GM12891 (cell line): ENCODE data around the gene SLC6A13.

Experiments
- DNase-seq: peaks from one replicate; pipeline ENCODE4 v3.0.0; 2011; ENCODE audit warnings: low spot score; ENCODE audit not compliant: insufficient read length
- FAIRE-seq: peaks from 2 replicates; lab custom pipeline; 2011; peaks lifted over from hg19 to GRCh38; lab: Jason Lieb, UNC
- PAX5 ChIP-seq: IDR thresholded peaks from 2 replicates; pipeline ENCODE4 v1.6.1; 2011; ENCODE audit warnings: low read length, moderate library complexity, mild to moderate bottlenecking; ENCODE audit not compliant: insufficient read depth, severe bottlenecking
- POLR2A ChIP-seq: IDR thresholded peaks from 2 replicates; pipeline ENCODE4 v1.6.1; 2011; ENCODE audit warnings: low read depth, low read length, control low read depth
- POLR2AphosphoS5 ChIP-seq: IDR thresholded peaks from 2 replicates; pipeline ENCODE4 v1.6.1; 2011; ENCODE audit warnings: low read depth, low read length, control low read depth
- POU2F2 ChIP-seq: IDR thresholded peaks from 2 replicates; pipeline ENCODE4 v1.6.1; 2011; ENCODE audit warnings: low read depth, mild to moderate bottlenecking, control low read depth, low read length, moderate library complexity
- SPI1 ChIP-seq: IDR thresholded peaks from 2 replicates; pipeline ENCODE4 v1.6.1; 2011; ENCODE audit warnings: low read depth, low read length, control low read depth
- TAF1 ChIP-seq: IDR thresholded peaks from 2 replicates; pipeline ENCODE4 v1.6.1; 2011; ENCODE audit warnings: low read depth, low read length, control low read depth

The SLC6A13 gene

DNA sequence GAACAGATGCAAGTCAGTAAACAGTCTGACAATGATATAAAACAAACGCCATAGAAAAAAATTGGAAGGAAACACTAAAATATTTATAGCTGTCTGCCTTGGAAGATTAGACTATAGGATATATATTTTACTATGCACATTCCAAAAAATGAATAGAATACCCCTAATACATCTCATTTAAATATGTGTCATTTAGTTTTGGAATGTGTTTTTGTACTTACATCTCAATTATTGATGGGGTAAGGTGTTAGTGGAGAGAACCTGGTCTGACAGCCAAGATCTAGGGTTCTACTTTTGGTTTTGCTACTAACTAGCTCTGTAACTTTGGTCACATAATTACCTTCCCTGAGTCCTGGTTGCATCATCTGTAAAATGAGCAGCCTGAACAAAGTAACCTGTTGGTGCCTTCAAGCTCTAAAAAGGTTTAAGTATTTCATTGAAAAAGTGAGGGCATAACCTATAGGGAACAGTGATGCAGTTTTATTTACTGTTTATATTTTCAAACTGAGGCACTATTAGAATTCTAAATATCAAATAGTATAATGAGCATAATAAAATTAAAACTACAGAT is 28.6 kb upstream of the SLC6A13 start:
- TF ChIP-seq POLR2AphosphoS5 (no peak), POU2F2 (no peak), PAX5 (no peak), SPI1 (no peak), POLR2A (no peak)
- FAIRE-seq (peak; percentile 31), DNase-seq (no peak)

DNA sequence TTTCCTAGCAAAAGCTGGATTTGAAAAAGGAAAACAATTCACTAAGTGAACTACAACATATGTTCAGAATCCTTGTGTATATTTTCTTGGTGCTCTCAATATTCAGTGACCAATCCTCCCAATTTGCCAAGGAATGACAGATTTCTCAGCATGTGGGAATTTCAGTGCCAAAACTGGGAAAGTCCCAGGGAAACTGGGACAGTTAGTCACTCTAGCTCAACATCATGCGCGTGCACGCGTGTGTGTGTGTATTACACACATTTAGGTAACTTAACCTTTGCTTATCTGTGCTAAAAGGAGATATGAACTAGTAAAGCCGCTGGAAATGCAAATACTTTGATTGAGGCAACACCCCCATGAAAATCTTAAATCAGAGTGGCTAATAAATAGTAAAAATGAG is 26.1 kb upstream of the SLC6A13 start:
- TF ChIP-seq PAX5 = no peak
- TF ChIP-seq POLR2AphosphoS5 = no peak
- no peak for TF ChIP-seq POU2F2
- TF ChIP-seq TAF1 = no peak
- TF ChIP-seq SPI1 = no peak
- TF ChIP-seq POLR2A = no peak
- peak; percentile 16 for FAIRE-seq
- DNase-seq = no peak

GRCh38 chr12:286531-287300 is 24.1 kb upstream of the SLC6A13 start:
- DNase-seq = no peak
- no peak for TF ChIP-seq PAX5
- TF ChIP-seq TAF1 = no peak
- no peak for TF ChIP-seq SPI1
- no peak for TF ChIP-seq POLR2A
- no peak for TF ChIP-seq POLR2AphosphoS5
- TF ChIP-seq POU2F2 = no peak
- peak; percentile 58 for FAIRE-seq

GRCh38 chr12:278046-278445 is 15.4 kb upstream of the SLC6A13 start:
- DNase-seq (no peak), FAIRE-seq (no peak)
- TF ChIP-seq PAX5 = no peak
- TF ChIP-seq POLR2A = no peak
- no peak for TF ChIP-seq TAF1
- TF ChIP-seq POLR2AphosphoS5 = no peak
- no peak for TF ChIP-seq SPI1
- no peak for TF ChIP-seq POU2F2

DNA sequence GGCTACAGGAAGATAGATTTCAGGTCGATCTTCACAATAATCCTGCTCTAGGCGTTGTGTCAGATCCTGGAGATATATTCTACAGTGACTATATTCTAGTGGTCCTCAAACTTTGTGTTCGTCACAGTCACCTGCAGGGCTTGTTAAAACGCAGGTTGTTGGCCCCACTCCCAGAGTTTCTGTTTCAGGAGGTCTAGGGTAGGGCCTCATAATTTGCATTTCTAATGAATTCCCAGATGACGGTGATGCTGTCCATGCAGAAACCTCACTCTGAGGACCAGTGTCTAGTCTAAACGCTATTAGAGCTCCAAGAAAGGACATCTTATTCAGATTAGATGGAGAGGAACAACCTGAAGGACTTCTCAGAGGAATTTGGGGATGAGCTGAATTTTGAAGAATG is 13.2 kb upstream of the SLC6A13 start:
- FAIRE-seq (no peak), DNase-seq (no peak)
- TF ChIP-seq POU2F2 (no peak), SPI1 (no peak), TAF1 (no peak), POLR2A (no peak), POLR2AphosphoS5 (no peak), PAX5 (no peak)

DNA sequence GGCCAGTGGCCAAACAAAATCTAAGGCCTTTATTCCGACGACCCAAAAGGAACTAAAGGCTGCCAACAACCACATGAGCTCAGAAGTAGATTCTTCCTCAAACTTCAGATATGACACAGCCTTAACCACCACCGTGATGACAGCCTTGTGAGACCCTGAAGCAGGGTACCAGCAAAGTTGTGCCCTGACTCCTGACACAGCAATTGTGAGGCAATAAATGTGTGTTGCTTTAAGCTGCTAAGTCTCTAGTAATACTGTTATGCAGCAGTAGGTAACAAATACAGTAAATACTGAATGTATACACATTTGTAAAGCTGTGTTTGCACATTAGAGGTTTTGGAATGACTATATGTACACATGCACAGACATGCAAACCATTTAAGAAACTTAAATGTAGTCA is 10.7 kb upstream of the SLC6A13 start:
- FAIRE-seq = no peak

GRCh38 chr12:272942-273341 is 10.3 kb upstream of the SLC6A13 start:
- TF ChIP-seq POLR2A (no peak), SPI1 (no peak), POU2F2 (no peak), POLR2AphosphoS5 (no peak), TAF1 (no peak), PAX5 (no peak)
- no peak for DNase-seq
- no peak for FAIRE-seq

More for the DNA sequence above, 10.7 kb upstream of the SLC6A13 start:
- TF ChIP-seq POLR2AphosphoS5 (no peak), SPI1 (no peak), POLR2A (no peak), TAF1 (no peak), PAX5 (no peak), POU2F2 (no peak)
- DNase-seq = no peak

- DNase-seq (no peak), FAIRE-seq (no peak)
- TF ChIP-seq TAF1 (no peak), SPI1 (no peak), POU2F2 (no peak), PAX5 (no peak), POLR2AphosphoS5 (no peak), POLR2A (no peak)
Observed at GRCh38 chr12:271161-271560, 8.5 kb upstream of the SLC6A13 start.

- TF ChIP-seq POU2F2 (no peak), SPI1 (no peak), POLR2AphosphoS5 (no peak), TAF1 (no peak), POLR2A (no peak), PAX5 (no peak)
- DNase-seq = no peak
- FAIRE-seq = no peak
Observed at GRCh38 chr12:269191-269590, 6.6 kb upstream of the SLC6A13 start.
